WTC11 (cell line): ENCODE measurements around the gene BLNK. TPM values are rescaled to one million over a fixed set of nuclear protein-coding genes. Genes with fewer than 3 reads are reported as not detected.

Experiments
- ATAC-seq: fragments of 200-7000 bp; cut with Tn5 transposase; 2 replicates; pipeline ENCODE4 v1.10.0; 2021; ENCODE audit warnings: mild to moderate bottlenecking, moderate library complexity
- CTCF ChIA-PET: fragments of 300-600 bp; sonication (Branson Sonifier 250); formaldehyde crosslinking; loops from one replicate; lab custom pipeline; 2021; ENCODE audit warnings: antibody characterized with exemption; lab: Charles Lee
- POLR2A ChIA-PET: fragments of 350-600 bp; sonication (Branson Sonifier 250); formaldehyde crosslinking; loops from one replicate; lab custom pipeline; 2021; ENCODE audit warnings: antibody characterized with exemption; lab: Charles Lee
- DNase-seq: peaks from one replicate; pipeline ENCODE4 v3.0.0; 2021; ENCODE audit warnings: low spot score
- H3K27ac Mint-ChIP-seq: 2 replicates; pipeline ENCODE4 v1.8.0; 2021; ENCODE audit warnings: mixed read lengths
- H3K27me3 Mint-ChIP-seq: 2 replicates; pipeline ENCODE4 v1.8.0; 2021; ENCODE audit warnings: low read depth, mild to moderate bottlenecking, moderate library complexity, mixed read lengths
- H3K36me3 Mint-ChIP-seq: 2 replicates; pipeline ENCODE4 v1.8.0; 2021; ENCODE audit warnings: mixed read lengths
- H3K4me1 Mint-ChIP-seq: 2 replicates; pipeline ENCODE4 v1.8.0; 2022; ENCODE audit warnings: mixed read lengths
- H3K4me3 Mint-ChIP-seq: 2 replicates; pipeline ENCODE4 v1.8.0; 2021; ENCODE audit warnings: mild to moderate bottlenecking, moderate library complexity, mixed read lengths
- H3K9me3 Mint-ChIP-seq: 2 replicates; pipeline ENCODE4 v1.8.0; 2021; ENCODE audit warnings: mixed read lengths
- AFF4 ChIP-seq: sonication (generic); formaldehyde crosslinking; IDR thresholded peaks from 2 replicates; pipeline ENCODE4 v1.8.1; 2023; ENCODE audit warnings: mild to moderate bottlenecking, missing genetic modification reagents, borderline replicate concordance
- CREM ChIP-seq: sonication (generic); formaldehyde crosslinking; IDR thresholded peaks from 2 replicates; pipeline ENCODE4 v1.8.1; 2022; ENCODE audit warnings: mild to moderate bottlenecking, missing genetic modification reagents, moderate library complexity
- EMX1 ChIP-seq: fragments of 250-450 bp; sonication (Bioruptor Pico); IDR thresholded peaks from 2 replicates; pipeline ENCODE4 v1.8.0; 2021; ENCODE audit warnings: mild to moderate bottlenecking
- FOXP1 ChIP-seq: sonication (generic); formaldehyde crosslinking; IDR thresholded peaks from 2 replicates; pipeline ENCODE4 v1.8.0; 2022; ENCODE audit warnings: missing genetic modification reagents, mild to moderate bottlenecking, moderate library complexity, borderline replicate concordance
- GTF2I ChIP-seq: fragments of 250-450 bp; sonication (Bioruptor Pico); conservative IDR thresholded peaks from 2 replicates; pipeline ENCODE4 v1.4.0; 2021; ENCODE audit warnings: mild to moderate bottlenecking
- PREB ChIP-seq: sonication (generic); formaldehyde crosslinking; IDR thresholded peaks from 2 replicates; pipeline ENCODE4 v1.8.1; 2022; ENCODE audit warnings: mild to moderate bottlenecking, missing genetic modification reagents, moderate library complexity, borderline replicate concordance
- PRRX2 ChIP-seq: fragments of 250-450 bp; sonication (Bioruptor Pico); IDR thresholded peaks from 2 replicates; pipeline ENCODE4 v1.8.0; 2021; ENCODE audit warnings: mild to moderate bottlenecking
- RORB ChIP-seq: fragments of 250-450 bp; sonication (Bioruptor Pico); IDR thresholded peaks from 2 replicates; pipeline ENCODE4 v1.9.0; 2021; ENCODE audit warnings: mild to moderate bottlenecking
- TCF7 ChIP-seq: sonication (generic); formaldehyde crosslinking; IDR thresholded peaks from 2 replicates; pipeline ENCODE4 v1.8.0; 2022; ENCODE audit warnings: mild to moderate bottlenecking, low read depth, missing genetic modification reagents, moderate library complexity
- TEAD4 ChIP-seq: sonication (generic); formaldehyde crosslinking; IDR thresholded peaks from 2 replicates; pipeline ENCODE4 v1.8.0; 2022; ENCODE audit warnings: mild to moderate bottlenecking, missing genetic modification reagents
- TP53 ChIP-seq: sonication (generic); formaldehyde crosslinking; IDR thresholded peaks from 2 replicates; pipeline ENCODE4 v1.8.1; 2023; ENCODE audit warnings: mild to moderate bottlenecking, missing genetic modification reagents
- ZNF317 ChIP-seq: sonication (generic); formaldehyde crosslinking; IDR thresholded peaks from 2 replicates; pipeline ENCODE4 v1.8.1; 2023; ENCODE audit warnings: low read depth, mild to moderate bottlenecking, moderate library complexity, missing genetic modification reagents, borderline replicate concordance
- ZNF532 ChIP-seq: fragments of 250-450 bp; sonication (Bioruptor Pico); IDR thresholded peaks from 2 replicates; pipeline ENCODE4 v1.9.0; 2021; ENCODE audit warnings: mild to moderate bottlenecking, borderline replicate concordance
- total RNA-seq: library from RNA; stranded (reverse); gene quantifications from 3 replicates; pipeline ENCODE4 v1.2.3, GENCODE V29; 2021
- TF ChIP-seq, protein P1 (sequence below): fragments of 250-450 bp; sonication (Bioruptor Pico); conservative IDR thresholded peaks from 2 replicates; pipeline ENCODE4 v1.9.0; 2021; ENCODE audit warnings: mild to moderate bottlenecking
- TF ChIP-seq, protein P2 (sequence below): sonication (generic); formaldehyde crosslinking; IDR thresholded peaks from 2 replicates; pipeline ENCODE4 v1.8.1; 2022; ENCODE audit warnings: low read depth, mild to moderate bottlenecking, moderate library complexity, missing genetic modification reagents, borderline replicate concordance
- TF ChIP-seq, protein P3 (sequence below): sonication (generic); formaldehyde crosslinking; IDR thresholded peaks from 2 replicates; pipeline ENCODE4 v1.8.0; 2022; ENCODE audit warnings: mild to moderate bottlenecking, missing genetic modification reagents
- TF ChIP-seq, protein P4 (sequence below): fragments of 250-450 bp; sonication (Bioruptor Pico); IDR thresholded peaks from 2 replicates; pipeline ENCODE4 v2.1.2; 2022; ENCODE audit warnings: mild to moderate bottlenecking, moderate library complexity
- TF ChIP-seq, protein P5 (sequence below): sonication (generic); formaldehyde crosslinking; IDR thresholded peaks from 2 replicates; pipeline ENCODE4 v1.8.0; 2022; ENCODE audit warnings: mild to moderate bottlenecking, missing genetic modification reagents

Gene BLNK
- total RNA-seq, 1 experiment from 2014 or later, result not detected

- TF ChIP-seq PREB (CRISPR knock-in tag) (no peak), ZNF317 (no peak)
Measured at GRCh38 chr10:96285331-96285752, 14.0 kb upstream of the BLNK start (continued).

- Mint-ChIP-seq H3K27me3 (no peaks in the 10 kb centered on the region), H3K27ac (no peak overlapping the region), H3K36me3 (no peaks in the 10 kb centered on the region)
- POLR2A ChIA-PET, result no interaction called here
- no peak for DNase-seq
- CTCF ChIA-PET, result no interaction called here
- TF ChIP-seq, protein P1, sequence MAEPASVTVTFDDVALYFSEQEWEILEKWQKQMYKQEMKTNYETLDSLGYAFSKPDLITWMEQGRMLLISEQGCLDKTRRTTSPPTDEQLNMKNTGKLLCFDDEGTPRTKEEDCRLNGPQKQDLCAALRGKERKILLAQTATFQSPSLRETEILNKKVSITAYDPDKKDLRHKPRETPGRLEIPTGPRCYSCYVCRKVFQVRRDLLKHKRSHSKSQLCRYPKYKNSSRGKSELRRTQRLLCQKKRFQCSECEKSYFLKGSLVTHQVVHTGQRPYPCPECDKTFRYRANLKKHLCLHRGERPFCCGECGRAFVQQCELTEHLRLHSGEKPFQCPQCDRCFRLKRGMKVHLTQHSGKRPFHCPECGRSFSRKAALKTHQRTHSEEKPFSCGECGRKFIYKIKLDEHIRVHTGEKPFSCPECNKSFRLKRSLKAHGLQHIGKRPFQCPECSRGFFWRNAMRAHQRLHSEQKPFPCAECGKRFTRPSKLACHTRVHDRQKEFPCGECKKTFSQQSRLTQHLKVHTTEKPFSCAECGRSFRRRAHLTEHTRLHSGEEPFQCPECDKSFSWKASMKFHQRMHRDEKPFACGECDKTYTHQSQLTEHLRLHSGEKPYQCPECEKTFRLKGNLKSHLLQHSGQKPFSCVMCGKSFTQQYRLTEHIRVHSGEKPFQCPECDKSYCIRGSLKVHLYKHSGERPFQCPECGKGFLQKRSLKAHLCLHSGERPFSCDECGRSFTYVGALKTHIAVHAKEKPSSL (CRISPR knock-in tag), result no peak
- TF ChIP-seq TCF7 (no peak), TEAD4 (CRISPR knock-in tag) (no peak), CREM (CRISPR knock-in tag) (no peak), PRRX2 (no peak), GTF2I (CRISPR knock-in tag) (no peak), ZNF532 (CRISPR knock-in tag) (no peak), EMX1 (CRISPR knock-in tag) (no peak), TP53 (CRISPR knock-in tag) (no peak), AFF4 (CRISPR knock-in tag) (no peak), RORB (CRISPR knock-in tag) (no peak), FOXP1 (CRISPR knock-in tag) (no peak)
- TF ChIP-seq, protein P2, sequence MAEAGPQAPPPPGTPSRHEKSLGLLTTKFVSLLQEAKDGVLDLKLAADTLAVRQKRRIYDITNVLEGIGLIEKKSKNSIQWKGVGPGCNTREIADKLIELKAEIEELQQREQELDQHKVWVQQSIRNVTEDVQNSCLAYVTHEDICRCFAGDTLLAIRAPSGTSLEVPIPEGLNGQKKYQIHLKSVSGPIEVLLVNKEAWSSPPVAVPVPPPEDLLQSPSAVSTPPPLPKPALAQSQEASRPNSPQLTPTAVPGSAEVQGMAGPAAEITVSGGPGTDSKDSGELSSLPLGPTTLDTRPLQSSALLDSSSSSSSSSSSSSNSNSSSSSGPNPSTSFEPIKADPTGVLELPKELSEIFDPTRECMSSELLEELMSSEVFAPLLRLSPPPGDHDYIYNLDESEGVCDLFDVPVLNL (CRISPR knock-in tag), result no peak
- TF ChIP-seq, protein P3, sequence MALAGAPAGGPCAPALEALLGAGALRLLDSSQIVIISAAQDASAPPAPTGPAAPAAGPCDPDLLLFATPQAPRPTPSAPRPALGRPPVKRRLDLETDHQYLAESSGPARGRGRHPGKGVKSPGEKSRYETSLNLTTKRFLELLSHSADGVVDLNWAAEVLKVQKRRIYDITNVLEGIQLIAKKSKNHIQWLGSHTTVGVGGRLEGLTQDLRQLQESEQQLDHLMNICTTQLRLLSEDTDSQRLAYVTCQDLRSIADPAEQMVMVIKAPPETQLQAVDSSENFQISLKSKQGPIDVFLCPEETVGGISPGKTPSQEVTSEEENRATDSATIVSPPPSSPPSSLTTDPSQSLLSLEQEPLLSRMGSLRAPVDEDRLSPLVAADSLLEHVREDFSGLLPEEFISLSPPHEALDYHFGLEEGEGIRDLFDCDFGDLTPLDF (CRISPR knock-in tag), result no peak
- TF ChIP-seq, protein P4, sequence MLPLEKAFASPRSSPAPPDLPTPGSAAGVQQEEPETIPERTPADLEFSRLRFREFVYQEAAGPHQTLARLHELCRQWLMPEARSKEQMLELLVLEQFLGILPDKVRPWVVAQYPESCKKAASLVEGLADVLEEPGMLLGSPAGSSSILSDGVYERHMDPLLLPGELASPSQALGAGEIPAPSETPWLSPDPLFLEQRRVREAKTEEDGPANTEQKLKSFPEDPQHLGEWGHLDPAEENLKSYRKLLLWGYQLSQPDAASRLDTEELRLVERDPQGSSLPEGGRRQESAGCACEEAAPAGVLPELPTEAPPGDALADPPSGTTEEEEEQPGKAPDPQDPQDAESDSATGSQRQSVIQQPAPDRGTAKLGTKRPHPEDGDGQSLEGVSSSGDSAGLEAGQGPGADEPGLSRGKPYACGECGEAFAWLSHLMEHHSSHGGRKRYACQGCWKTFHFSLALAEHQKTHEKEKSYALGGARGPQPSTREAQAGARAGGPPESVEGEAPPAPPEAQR, result no peak
- TF ChIP-seq, protein P5, sequence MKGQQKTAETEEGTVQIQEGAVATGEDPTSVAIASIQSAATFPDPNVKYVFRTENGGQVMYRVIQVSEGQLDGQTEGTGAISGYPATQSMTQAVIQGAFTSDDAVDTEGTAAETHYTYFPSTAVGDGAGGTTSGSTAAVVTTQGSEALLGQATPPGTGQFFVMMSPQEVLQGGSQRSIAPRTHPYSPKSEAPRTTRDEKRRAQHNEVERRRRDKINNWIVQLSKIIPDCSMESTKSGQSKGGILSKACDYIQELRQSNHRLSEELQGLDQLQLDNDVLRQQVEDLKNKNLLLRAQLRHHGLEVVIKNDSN (CRISPR knock-in tag), result no peak
- TF ChIP-seq, all 79 proteins: peak for 0
- no peaks in the 10 kb centered on the region for H3K9me3 Mint-ChIP-seq
- H3K4me1 Mint-ChIP-seq, result peaks cover 19% of the 10 kb centered on the region
- no peak overlapping the region for H3K4me3 Mint-ChIP-seq
- ATAC-seq, result no peak
Measured at GRCh38 chr10:96283756-96284155, 12.4 kb upstream of the BLNK start.
